Hematopoietic multipotent progenitor cell treated with erythropoietin and hydrocortisone succinate and interleukin-3 and kit ligand, for 8 days (in vitro differentiated cells): ENCODE data around the gene ZNF423.
"Not testable (repeated sequence)": the region's sequence is repeated elsewhere in the genome, so short reads cannot be mapped to it uniquely, and the experiment has no call there.

Experiments used
- DNase-seq: peaks from one replicate; pipeline ENCODE4 v3.0.0-alpha.2; 2015

Gene ZNF423

GRCh38 chr16:49566432-49566831 is 289.5 kb downstream of the ZNF423 start:
- no peak for DNase-seq

- no peak for DNase-seq
Measured at GRCh38 chr16:49564496-49565229, 291.2 kb downstream of the ZNF423 start.

- no peak for DNase-seq
Measured at GRCh38 chr16:49563666-49564065, 292.2 kb downstream of the ZNF423 start.

- DNase-seq: not testable (repeated sequence)
Measured at GRCh38 chr16:49562894-49563293, 293.0 kb downstream of the ZNF423 start.

GRCh38 chr16:49562228-49562627 is 293.7 kb downstream of the ZNF423 start:
- no peak for DNase-seq

GRCh38 chr16:49560004-49560830 is 295.7 kb downstream of the ZNF423 start:
- no peak for DNase-seq

- DNase-seq: no peak
Measured at GRCh38 chr16:49559242-49559641, 296.7 kb downstream of the ZNF423 start.

GRCh38 chr16:49558451-49558850 is 297.5 kb downstream of the ZNF423 start:
- no peak for DNase-seq

- peak; percentile 5 for DNase-seq
Measured at GRCh38 chr16:49556606-49557446, 299.1 kb downstream of the ZNF423 start.

GRCh38 chr16:49556249-49556605 is 299.7 kb downstream of the ZNF423 start:
- DNase-seq: no peak

- DNase-seq: no peak
Measured at GRCh38 chr16:49554681-49555080, 301.2 kb downstream of the ZNF423 start.

- no peak for DNase-seq
Measured at GRCh38 chr16:49552313-49552928, 303.5 kb downstream of the ZNF423 start.

- DNase-seq: no peak
Measured at GRCh38 chr16:49550666-49551065, 305.2 kb downstream of the ZNF423 start.

- no peak for DNase-seq
Measured at GRCh38 chr16:49550140-49550539, 305.8 kb downstream of the ZNF423 start.

- no peak for DNase-seq
Measured at GRCh38 chr16:49548325-49548970, 307.5 kb downstream of the ZNF423 start.

- no peak for DNase-seq
Measured at GRCh38 chr16:49547448-49547847, 308.5 kb downstream of the ZNF423 start.

- DNase-seq: no peak
Measured at GRCh38 chr16:49546735-49547134, 309.2 kb downstream of the ZNF423 start.

GRCh38 chr16:49545741-49546448 is 310.0 kb downstream of the ZNF423 start:
- no peak for DNase-seq

- DNase-seq: no peak
Measured at GRCh38 chr16:49545243-49545642, 310.7 kb downstream of the ZNF423 start.

- no peak for DNase-seq
Measured at GRCh38 chr16:49544828-49545227, 311.1 kb downstream of the ZNF423 start.

- no peak for DNase-seq
Measured at GRCh38 chr16:49543631-49543946, 312.3 kb downstream of the ZNF423 start.
